Endothelial cell (in vitro differentiated cells): Measurements from ENCODE around the gene HDAC11. TPM values are rescaled to one million over a fixed set of nuclear protein-coding genes. Genes with fewer than 3 reads are reported as not detected.

ENCODE experiments used
- DNase-seq: peaks from one replicate; pipeline ENCODE4 v3.0.0; 2021; ENCODE audit warnings: low spot score
- H3K27ac Mint-ChIP-seq: one replicate; pipeline ENCODE4 v1.8.0; 2021; ENCODE audit warnings: mixed read lengths, inconsistent platforms; ENCODE audit not compliant: unreplicated experiment
- H3K27me3 Mint-ChIP-seq: one replicate; pipeline ENCODE4 v1.8.0; 2021; ENCODE audit warnings: mild to moderate bottlenecking, moderate library complexity, mixed read lengths, inconsistent platforms; ENCODE audit not compliant: unreplicated experiment
- H3K36me3 Mint-ChIP-seq: one replicate; pipeline ENCODE4 v1.8.0; 2021; ENCODE audit warnings: mild to moderate bottlenecking, low read depth, mixed read lengths, inconsistent platforms; ENCODE audit not compliant: unreplicated experiment
- H3K4me1 Mint-ChIP-seq: one replicate; pipeline ENCODE4 v1.8.0; 2021; ENCODE audit warnings: mild to moderate bottlenecking, mixed read lengths, inconsistent platforms; ENCODE audit not compliant: unreplicated experiment
- H3K4me3 Mint-ChIP-seq: one replicate; pipeline ENCODE4 v1.8.0; 2021; ENCODE audit warnings: mild to moderate bottlenecking, mixed read lengths, inconsistent platforms; ENCODE audit not compliant: unreplicated experiment
- H3K9me3 Mint-ChIP-seq: one replicate; pipeline ENCODE4 v1.8.0; 2021; ENCODE audit warnings: mixed read lengths, inconsistent platforms; ENCODE audit not compliant: unreplicated experiment
- CTCF ChIP-seq: fragments of 200-600 bp; sonication (generic); IDR thresholded peaks from one replicate; pipeline ENCODE4 v1.5.0; 2021; ENCODE audit warnings: antibody characterized with exemption; ENCODE audit not compliant: unreplicated experiment
- total RNA-seq: library from RNA; stranded (reverse); fragmentation: NEBNext Ultra II Directional; extraction: Animal tissue kit (Norgen Biotek cat#: 25700); gene quantifications from one replicate; pipeline ENCODE4 v1.2.1, GENCODE V29; 2021; ENCODE audit not compliant: unreplicated experiment

Gene HDAC11
- total RNA-seq, 1 donor from 2014 or later: 14.8 TPM

GRCh38 chr3:13475871-13476590 is 4.1 kb upstream of the HDAC11 start:
- no peaks in the 10 kb centered on the region for H3K36me3 Mint-ChIP-seq
- no peak overlapping the region for H3K27ac Mint-ChIP-seq
- no peak for DNase-seq
- H3K9me3 Mint-ChIP-seq: no peaks in the 10 kb centered on the region
- peaks cover under 1% of the 10 kb centered on the region for H3K27me3 Mint-ChIP-seq
- no peak overlapping the region for H3K4me3 Mint-ChIP-seq
- H3K4me1 Mint-ChIP-seq: no peaks in the 10 kb centered on the region
- no peak for TF ChIP-seq CTCF

GRCh38 chr3:13477943-13478342 is 2.2 kb upstream of the HDAC11 start:
- DNase-seq: no peak
- Mint-ChIP-seq H3K36me3 (peaks cover 5% of the 10 kb centered on the region), H3K4me1 (no peaks in the 10 kb centered on the region), H3K27me3 (peaks cover 5% of the 10 kb centered on the region), H3K4me3 (no peak overlapping the region), H3K27ac (no peak overlapping the region), H3K9me3 (no peaks in the 10 kb centered on the region)
- TF ChIP-seq CTCF: no peak

GRCh38 chr3:13479332-13479581 is 849 bp upstream of the HDAC11 start:
- H3K4me1 Mint-ChIP-seq: no peaks in the 10 kb centered on the region
- peaks cover 5% of the 10 kb centered on the region for H3K27me3 Mint-ChIP-seq
- no peaks in the 10 kb centered on the region for H3K9me3 Mint-ChIP-seq
- peak overlapping the region; percentile 86 for H3K27ac Mint-ChIP-seq
- H3K4me3 Mint-ChIP-seq: peak overlapping the region; percentile 89
- no peak for TF ChIP-seq CTCF
- peaks cover 8% of the 10 kb centered on the region for H3K36me3 Mint-ChIP-seq
- DNase-seq: no peak

- DNase-seq: peak; percentile 31
- peaks cover 5% of the 10 kb centered on the region for H3K27me3 Mint-ChIP-seq
- peaks cover 4% of the 10 kb centered on the region for H3K4me1 Mint-ChIP-seq
- no peak for TF ChIP-seq CTCF
- H3K9me3 Mint-ChIP-seq: no peaks in the 10 kb centered on the region
- H3K27ac Mint-ChIP-seq: no peak overlapping the region
- peak overlapping the region; percentile 90 for H3K4me3 Mint-ChIP-seq
- H3K36me3 Mint-ChIP-seq: peaks cover 8% of the 10 kb centered on the region
These were observed 523 bp downstream of the HDAC11 start for GRCh38 chr3:13480340-13481318.

GRCh38 chr3:13482106-13482690 is 2.1 kb downstream of the HDAC11 start:
- no peak overlapping the region for H3K4me3 Mint-ChIP-seq
- H3K27me3 Mint-ChIP-seq: peaks cover 5% of the 10 kb centered on the region
- peaks cover 8% of the 10 kb centered on the region for H3K36me3 Mint-ChIP-seq
- H3K27ac Mint-ChIP-seq: no peak overlapping the region
- no peak for TF ChIP-seq CTCF
- DNase-seq: no peak
- H3K4me1 Mint-ChIP-seq: peaks cover 4% of the 10 kb centered on the region
- H3K9me3 Mint-ChIP-seq: no peaks in the 10 kb centered on the region
